ENCODE measurements around the gene CAPN7. TPM values are rescaled to one million over a fixed set of nuclear protein-coding genes. Genes with fewer than 3 reads are reported as not detected.

The CAPN7 gene
- total RNA-seq = 10 to 100 TPM; 22.2 to 27.5 TPM

- DNase-seq (peak; percentile 94), ATAC-seq (peak; percentile 90)
- H3K9me3 Mint-ChIP-seq = no peaks in the 10 kb centered on the region
- peak within 1 kb of the TSS; percentile 78 for H3K4me3 Mint-ChIP-seq
- ChIA-PET POLR2A (interaction anchor here (1.0 to 2.5 kb wide), 8 partner anchors 12 to 337 kb away, joined by 3 to 13 read pairs (median 4); partner anchors contain the start of gene RBSN), CTCF (interaction anchor here (0.9 to 12.9 kb wide), 13 partner anchors 10 to 350 kb away, joined by 3 to 125 read pairs (median 3); no protein-coding TSS in a partner anchor)
- TF ChIP-seq CTCF (IDR thresholded peaks at IDR 0.05) = no peak
- peak within 1 kb of the TSS; percentile 85 for H3K27ac Mint-ChIP-seq
- H3K36me3 Mint-ChIP-seq (ENCODE audit: low read depth) = peaks cover 5% of the 10 kb centered on the region
- H3K4me1 Mint-ChIP-seq (ENCODE audit: low read depth) = peaks cover 21% of the 10 kb centered on the region
- no peaks in the 10 kb centered on the region for H3K27me3 Mint-ChIP-seq
- intact Hi-C loops (cut with micrococcal nuclease) = loop anchor here (10.0 kb wide), 1 partner anchor 101 kb away; no protein-coding TSS in a partner anchor
Observed at GRCh38 chr3:15205934-15206661, at the start of gene CAPN7. CAPN7 (plus strand) TSS chr3:15206246; CDS start chr3:15206496, 250 bp downstream.

- ATAC-seq (no peak), DNase-seq (no peak)
- Mint-ChIP-seq H3K27me3 (peaks cover 22% of the 10 kb centered on the region), H3K4me3 (no peak overlapping the region), H3K36me3 (ENCODE audit: low read depth) (no peaks in the 10 kb centered on the region), H3K27ac (no peak overlapping the region), H3K4me1 (ENCODE audit: low read depth) (peaks cover 7% of the 10 kb centered on the region), H3K9me3 (peaks cover 5% of the 10 kb centered on the region)
- no peak for TF ChIP-seq CTCF (IDR thresholded peaks at IDR 0.05)
- ChIA-PET CTCF (interaction anchor here (0.8 to 2.6 kb wide), 2 partner anchors 12 to 38 kb away, joined by 3 to 7 read pairs; no protein-coding TSS in a partner anchor), POLR2A (interaction anchor here (1.0 kb wide), 1 partner anchor 19 kb away, joined by 3 read pairs; no protein-coding TSS in a partner anchor)
- intact Hi-C loops (cut with micrococcal nuclease) = no loop called here
Observed at GRCh38 chr3:15157441-15157840, 48.6 kb upstream of the CAPN7 start.

- DNase-seq (no peak), ATAC-seq (peak; percentile 64)
- TF ChIP-seq CTCF (IDR thresholded peaks at IDR 0.05) = no peak
- CTCF ChIA-PET = no interaction called here
- no peak overlapping the region for H3K27ac Mint-ChIP-seq
- intact Hi-C loops (cut with micrococcal nuclease) = no loop called here
- no peak overlapping the region for H3K4me3 Mint-ChIP-seq
- H3K4me1 Mint-ChIP-seq (ENCODE audit: low read depth) = peaks cover 7% of the 10 kb centered on the region
- peaks cover 5% of the 10 kb centered on the region for H3K9me3 Mint-ChIP-seq
- POLR2A ChIA-PET = interaction anchor here (0.6 kb wide), 1 partner anchor 112 kb away, joined by 3 read pairs; no protein-coding TSS in a partner anchor
- H3K27me3 Mint-ChIP-seq = peaks cover 10% of the 10 kb centered on the region
- H3K36me3 Mint-ChIP-seq (ENCODE audit: low read depth) = no peaks in the 10 kb centered on the region
Observed at GRCh38 chr3:15159501-15160136, 46.4 kb upstream of the CAPN7 start.

- Mint-ChIP-seq H3K4me3 (no peak overlapping the region), H3K27me3 (peaks cover 10% of the 10 kb centered on the region), H3K4me1 (ENCODE audit: low read depth) (peaks cover 7% of the 10 kb centered on the region), H3K9me3 (peaks cover 5% of the 10 kb centered on the region), H3K27ac (no peak overlapping the region), H3K36me3 (ENCODE audit: low read depth) (no peaks in the 10 kb centered on the region)
- ChIA-PET POLR2A (no interaction called here), CTCF (interaction anchor here (1.0 kb wide), 1 partner anchor 245 kb away, joined by 4 read pairs; no protein-coding TSS in a partner anchor)
- intact Hi-C loops (cut with micrococcal nuclease) = no loop called here
- no peak for TF ChIP-seq CTCF (IDR thresholded peaks at IDR 0.05)
- no peak for DNase-seq
- no peak for ATAC-seq
Observed at GRCh38 chr3:15160662-15161061, 45.4 kb upstream of the CAPN7 start.

Measured in activated CD8-positive, alpha-beta T cell treated with anti-CD3 and anti-CD28 coated beads for 36 hours (primary cell).